Fibroblast of skin of abdomen (primary cell): ENCODE measurements around the gene NUDT3.
"Not testable (repeated sequence)": the region's sequence is repeated elsewhere in the genome, so short reads cannot be mapped to it uniquely, and the experiment has no call there.

ENCODE experiments used
- DNase-seq: peaks from one replicate; pipeline ENCODE4 v3.0.0-alpha.2; 2013

The NUDT3 gene

GRCh38 chr6:34284563-34285447, 107.7 kb downstream of the NUDT3 start:
- peak; percentile 34 for DNase-seq

- no peak for DNase-seq
Observed at GRCh38 chr6:34281702-34282334, 110.7 kb downstream of the NUDT3 start.

- DNase-seq: no peak
Observed at GRCh38 chr6:34280216-34280615, 112.3 kb downstream of the NUDT3 start.

- no peak for DNase-seq
Observed at GRCh38 chr6:34278833-34279232, 113.6 kb downstream of the NUDT3 start.

GRCh38 chr6:34277763-34278112, 114.7 kb downstream of the NUDT3 start:
- DNase-seq: no peak

GRCh38 chr6:34276881-34277762, 115.3 kb downstream of the NUDT3 start:
- no peak for DNase-seq

- no peak for DNase-seq
Observed at GRCh38 chr6:34276191-34276590, 116.3 kb downstream of the NUDT3 start.

GRCh38 chr6:34275128-34275804, 117.2 kb downstream of the NUDT3 start:
- DNase-seq: no peak

- DNase-seq: no peak
Observed at GRCh38 chr6:34274129-34274528, 118.3 kb downstream of the NUDT3 start.

GRCh38 chr6:34273242-34273805, 119.1 kb downstream of the NUDT3 start:
- DNase-seq: no peak

- DNase-seq: no peak
Observed at GRCh38 chr6:34272013-34272926, 120.2 kb downstream of the NUDT3 start.

GRCh38 chr6:34269658-34270341, 122.7 kb downstream of the NUDT3 start:
- DNase-seq: not testable (repeated sequence)

- DNase-seq: not testable (repeated sequence)
Observed at GRCh38 chr6:34269132-34269531, 123.3 kb downstream of the NUDT3 start.

- DNase-seq: no peak
Observed at GRCh38 chr6:34267746-34268145, 124.7 kb downstream of the NUDT3 start.

- DNase-seq: not testable (repeated sequence)
Observed at GRCh38 chr6:34263484-34263883, 129.0 kb downstream of the NUDT3 start.

- DNase-seq: no peak
Observed at GRCh38 chr6:34260576-34261267, 131.7 kb downstream of the NUDT3 start.

GRCh38 chr6:34259529-34260069, 132.9 kb downstream of the NUDT3 start:
- no peak for DNase-seq

- not testable (repeated sequence) for DNase-seq
Observed at GRCh38 chr6:34252395-34252794, 140.1 kb downstream of the NUDT3 start.
